ENCODE measurements around the gene GAS2L2.

DNA sequence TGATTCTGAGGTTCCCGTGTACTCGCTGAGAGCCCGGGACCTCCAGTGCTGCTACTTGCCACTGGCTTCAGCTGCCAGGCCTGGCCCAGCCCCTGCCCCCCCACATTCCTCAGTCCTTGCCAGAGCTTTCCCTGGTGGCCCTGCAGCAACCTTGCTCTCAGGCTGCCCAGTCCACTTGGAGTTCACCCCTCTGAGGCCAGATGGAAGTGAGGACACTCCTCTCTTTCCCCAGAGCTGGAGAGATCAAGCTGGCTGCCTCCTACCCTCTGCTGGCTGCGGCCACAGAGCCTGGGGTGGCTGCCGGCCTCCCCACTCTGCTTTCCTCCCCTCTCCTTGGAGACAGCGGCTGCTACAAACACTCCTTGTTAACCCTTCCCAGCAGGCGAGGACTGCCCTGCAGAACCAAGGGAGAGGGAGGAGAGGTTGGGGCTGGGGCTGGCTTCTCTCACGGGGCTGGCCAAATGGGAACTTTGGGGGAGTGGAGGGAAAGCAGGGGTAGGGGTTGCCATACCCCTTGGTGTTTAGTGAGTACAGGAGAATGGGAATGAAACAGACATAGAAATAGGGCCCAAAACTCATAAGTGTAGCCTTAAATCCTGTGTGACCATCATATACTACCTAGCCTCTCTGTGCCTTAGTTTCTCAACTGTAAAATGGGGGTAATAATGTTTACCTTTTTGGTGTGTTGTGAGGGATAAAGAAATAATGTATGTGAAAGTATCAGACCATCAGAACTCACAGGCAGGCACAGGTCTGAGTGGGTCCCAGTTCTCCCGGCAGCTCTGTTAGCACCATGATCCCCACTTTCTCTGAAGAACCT lies at the start of gene GAS2L2:
- TF ChIP-seq, protein P1, sequence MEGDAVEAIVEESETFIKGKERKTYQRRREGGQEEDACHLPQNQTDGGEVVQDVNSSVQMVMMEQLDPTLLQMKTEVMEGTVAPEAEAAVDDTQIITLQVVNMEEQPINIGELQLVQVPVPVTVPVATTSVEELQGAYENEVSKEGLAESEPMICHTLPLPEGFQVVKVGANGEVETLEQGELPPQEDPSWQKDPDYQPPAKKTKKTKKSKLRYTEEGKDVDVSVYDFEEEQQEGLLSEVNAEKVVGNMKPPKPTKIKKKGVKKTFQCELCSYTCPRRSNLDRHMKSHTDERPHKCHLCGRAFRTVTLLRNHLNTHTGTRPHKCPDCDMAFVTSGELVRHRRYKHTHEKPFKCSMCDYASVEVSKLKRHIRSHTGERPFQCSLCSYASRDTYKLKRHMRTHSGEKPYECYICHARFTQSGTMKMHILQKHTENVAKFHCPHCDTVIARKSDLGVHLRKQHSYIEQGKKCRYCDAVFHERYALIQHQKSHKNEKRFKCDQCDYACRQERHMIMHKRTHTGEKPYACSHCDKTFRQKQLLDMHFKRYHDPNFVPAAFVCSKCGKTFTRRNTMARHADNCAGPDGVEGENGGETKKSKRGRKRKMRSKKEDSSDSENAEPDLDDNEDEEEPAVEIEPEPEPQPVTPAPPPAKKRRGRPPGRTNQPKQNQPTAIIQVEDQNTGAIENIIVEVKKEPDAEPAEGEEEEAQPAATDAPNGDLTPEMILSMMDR (IDR thresholded peaks at IDR 0.05; ENCODE audit: low read depth, low read length, missing input control): no peak
- TF ChIP-seq RAD21 (IDR thresholded peaks at IDR 0.05): no peak
- TF ChIP-seq TAF1 (conservative IDR thresholded peaks at IDR 0.05): no peak
- TF ChIP-seq REST (IDR thresholded peaks at IDR 0.05): no peak
- no peak for TF ChIP-seq NR2F2 (IDR thresholded peaks at IDR 0.05)
- no peak for TF ChIP-seq YY1 (IDR thresholded peaks at IDR 0.05)
- TF ChIP-seq, protein P2, sequence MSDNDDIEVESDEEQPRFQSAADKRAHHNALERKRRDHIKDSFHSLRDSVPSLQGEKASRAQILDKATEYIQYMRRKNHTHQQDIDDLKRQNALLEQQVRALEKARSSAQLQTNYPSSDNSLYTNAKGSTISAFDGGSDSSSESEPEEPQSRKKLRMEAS (IDR thresholded peaks at IDR 0.05): no peak
